NCI-H2227 (cell line): ENCODE measurements around the gene NCKAP1.
"Not testable (repeated sequence)": the region's sequence is repeated elsewhere in the genome, so short reads cannot be mapped to it uniquely, and the experiment has no call there.

Experiments used
- DNase-seq: peaks from one replicate; lab custom pipeline; 2025; ENCODE audit not compliant: unreplicated experiment; lab: John Stamatoyannopoulos, UW

The NCKAP1 gene

GRCh38 chr2:183009249-183009899 lies 28.9 kb downstream of the NCKAP1 start:
- no peak for DNase-seq

GRCh38 chr2:183001948-183002347 lies 36.3 kb downstream of the NCKAP1 start:
- peak; percentile 48 for DNase-seq

- no peak for DNase-seq
Measured at GRCh38 chr2:183000846-183001245, 37.4 kb downstream of the NCKAP1 start.

GRCh38 chr2:182999348-183000028 lies 38.8 kb downstream of the NCKAP1 start:
- DNase-seq = no peak

- DNase-seq = no peak
Measured at GRCh38 chr2:182994228-182994912, 43.9 kb downstream of the NCKAP1 start.

GRCh38 chr2:182982941-182983340 lies 55.3 kb downstream of the NCKAP1 start:
- no peak for DNase-seq

GRCh38 chr2:182981475-182981874 lies 56.8 kb downstream of the NCKAP1 start:
- DNase-seq = not testable (repeated sequence)

- no peak for DNase-seq
Measured at GRCh38 chr2:182980652-182981051, 57.6 kb downstream of the NCKAP1 start.

GRCh38 chr2:182980115-182980514 lies 58.1 kb downstream of the NCKAP1 start:
- peak; percentile 66 for DNase-seq

GRCh38 chr2:182977463-182977862 lies 60.8 kb downstream of the NCKAP1 start:
- no peak for DNase-seq

GRCh38 chr2:182973441-182974352 lies 64.6 kb downstream of the NCKAP1 start:
- no peak for DNase-seq

- DNase-seq = no peak
Measured at GRCh38 chr2:182972548-182972942, 65.7 kb downstream of the NCKAP1 start.

- no peak for DNase-seq
Measured at GRCh38 chr2:182971820-182972547, 66.3 kb downstream of the NCKAP1 start.

GRCh38 chr2:182970486-182970885 lies 67.8 kb downstream of the NCKAP1 start:
- no peak for DNase-seq

- DNase-seq = no peak
Measured at GRCh38 chr2:182968493-182968892, 69.8 kb downstream of the NCKAP1 start.

GRCh38 chr2:182966356-182966755 lies 71.9 kb downstream of the NCKAP1 start:
- not testable (repeated sequence) for DNase-seq

- DNase-seq = no peak
Measured at GRCh38 chr2:182962641-182963040, 75.6 kb downstream of the NCKAP1 start.

- not testable (repeated sequence) for DNase-seq
Measured at GRCh38 chr2:182960869-182961268, 77.4 kb downstream of the NCKAP1 start.

GRCh38 chr2:182954789-182955188 lies 83.5 kb downstream of the NCKAP1 start:
- no peak for DNase-seq

GRCh38 chr2:182952741-182953450 lies 85.4 kb downstream of the NCKAP1 start:
- DNase-seq = no peak
